Endothelial cell (in vitro differentiated cells): Measurements from ENCODE around the gene FBXO24. TPM values are rescaled to one million over a fixed set of nuclear protein-coding genes. Genes with fewer than 3 reads are reported as not detected.
"Not testable (repeated sequence)": the region's sequence is repeated elsewhere in the genome, so short reads cannot be mapped to it uniquely, and the experiment has no call there.

Experiments
- DNase-seq: peaks from one replicate; pipeline ENCODE4 v3.0.0; 2021; ENCODE audit warnings: low spot score
- H3K27ac Mint-ChIP-seq: one replicate; pipeline ENCODE4 v1.8.0; 2021; ENCODE audit warnings: mixed read lengths, inconsistent platforms; ENCODE audit not compliant: unreplicated experiment
- H3K27me3 Mint-ChIP-seq: one replicate; pipeline ENCODE4 v1.8.0; 2021; ENCODE audit warnings: mild to moderate bottlenecking, moderate library complexity, mixed read lengths, inconsistent platforms; ENCODE audit not compliant: unreplicated experiment
- H3K36me3 Mint-ChIP-seq: one replicate; pipeline ENCODE4 v1.8.0; 2021; ENCODE audit warnings: mild to moderate bottlenecking, low read depth, mixed read lengths, inconsistent platforms; ENCODE audit not compliant: unreplicated experiment
- H3K4me1 Mint-ChIP-seq: one replicate; pipeline ENCODE4 v1.8.0; 2021; ENCODE audit warnings: mild to moderate bottlenecking, mixed read lengths, inconsistent platforms; ENCODE audit not compliant: unreplicated experiment
- H3K4me3 Mint-ChIP-seq: one replicate; pipeline ENCODE4 v1.8.0; 2021; ENCODE audit warnings: mild to moderate bottlenecking, mixed read lengths, inconsistent platforms; ENCODE audit not compliant: unreplicated experiment
- H3K9me3 Mint-ChIP-seq: one replicate; pipeline ENCODE4 v1.8.0; 2021; ENCODE audit warnings: mixed read lengths, inconsistent platforms; ENCODE audit not compliant: unreplicated experiment
- total RNA-seq: library from RNA; stranded (reverse); fragmentation: NEBNext Ultra II Directional; extraction: Animal tissue kit (Norgen Biotek cat#: 25700); gene quantifications from one replicate; pipeline ENCODE4 v1.2.1, GENCODE V29; 2021; ENCODE audit not compliant: unreplicated experiment
- TF ChIP-seq, protein P1 (sequence below): fragments of 200-600 bp; sonication (generic); IDR thresholded peaks from one replicate; pipeline ENCODE4 v1.5.0; 2021; ENCODE audit warnings: antibody characterized with exemption; ENCODE audit not compliant: unreplicated experiment

Gene FBXO24
- total RNA-seq, 1 donor from 2014 or later: 1.3 TPM

- Mint-ChIP-seq H3K4me3 (no peak overlapping the region), H3K36me3 (peaks cover 19% of the 10 kb centered on the region), H3K27me3 (peaks cover 9% of the 10 kb centered on the region), H3K9me3 (no peaks in the 10 kb centered on the region), H3K27ac (peak overlapping the region; percentile 30), H3K4me1 (peaks cover 11% of the 10 kb centered on the region)
- no peak for DNase-seq
- TF ChIP-seq, protein P1, sequence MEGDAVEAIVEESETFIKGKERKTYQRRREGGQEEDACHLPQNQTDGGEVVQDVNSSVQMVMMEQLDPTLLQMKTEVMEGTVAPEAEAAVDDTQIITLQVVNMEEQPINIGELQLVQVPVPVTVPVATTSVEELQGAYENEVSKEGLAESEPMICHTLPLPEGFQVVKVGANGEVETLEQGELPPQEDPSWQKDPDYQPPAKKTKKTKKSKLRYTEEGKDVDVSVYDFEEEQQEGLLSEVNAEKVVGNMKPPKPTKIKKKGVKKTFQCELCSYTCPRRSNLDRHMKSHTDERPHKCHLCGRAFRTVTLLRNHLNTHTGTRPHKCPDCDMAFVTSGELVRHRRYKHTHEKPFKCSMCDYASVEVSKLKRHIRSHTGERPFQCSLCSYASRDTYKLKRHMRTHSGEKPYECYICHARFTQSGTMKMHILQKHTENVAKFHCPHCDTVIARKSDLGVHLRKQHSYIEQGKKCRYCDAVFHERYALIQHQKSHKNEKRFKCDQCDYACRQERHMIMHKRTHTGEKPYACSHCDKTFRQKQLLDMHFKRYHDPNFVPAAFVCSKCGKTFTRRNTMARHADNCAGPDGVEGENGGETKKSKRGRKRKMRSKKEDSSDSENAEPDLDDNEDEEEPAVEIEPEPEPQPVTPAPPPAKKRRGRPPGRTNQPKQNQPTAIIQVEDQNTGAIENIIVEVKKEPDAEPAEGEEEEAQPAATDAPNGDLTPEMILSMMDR: no peak
Observed at GRCh38 chr7:100561491-100562194, 24.5 kb upstream of the FBXO24 start.

- Mint-ChIP-seq H3K4me3 (no peak overlapping the region), H3K9me3 (no peaks in the 10 kb centered on the region), H3K27ac (peak overlapping the region; percentile 24), H3K27me3 (peaks cover 9% of the 10 kb centered on the region), H3K4me1 (peaks cover 11% of the 10 kb centered on the region), H3K36me3 (peaks cover 16% of the 10 kb centered on the region)
- DNase-seq: no peak
- TF ChIP-seq, protein P1: no peak
Observed at GRCh38 chr7:100562195-100563099, 23.7 kb upstream of the FBXO24 start.

DNA sequence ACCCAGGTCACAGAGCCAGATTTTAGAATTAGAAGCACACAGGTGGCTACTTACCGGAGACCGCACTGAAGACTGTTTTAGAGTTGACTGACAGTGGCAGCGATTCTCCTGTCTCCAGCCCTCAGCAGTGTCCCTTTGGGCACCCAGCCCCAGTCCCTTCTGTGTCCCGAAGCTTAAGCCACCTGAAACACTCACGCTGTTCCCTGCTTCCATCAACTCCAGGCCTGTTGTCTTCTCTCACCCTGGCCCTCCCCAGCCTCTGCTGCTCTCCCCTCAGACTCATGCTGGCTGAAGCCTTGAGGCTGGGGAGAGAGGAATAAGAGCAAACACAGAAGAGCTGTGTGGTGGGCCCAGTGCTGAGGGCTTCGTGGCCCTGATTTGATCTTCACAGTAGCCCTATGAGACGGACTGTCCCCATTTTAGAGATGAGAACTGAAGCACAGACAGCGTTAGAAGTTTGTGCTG, 23.0 kb upstream of the FBXO24 start:
- Mint-ChIP-seq H3K4me3 (peak overlapping the region; percentile 37), H3K36me3 (peaks cover 16% of the 10 kb centered on the region), H3K27me3 (peaks cover 9% of the 10 kb centered on the region), H3K27ac (peak overlapping the region; percentile 24), H3K9me3 (no peaks in the 10 kb centered on the region), H3K4me1 (peaks cover 8% of the 10 kb centered on the region)
- TF ChIP-seq, protein P1: no peak
- DNase-seq: no peak

DNA sequence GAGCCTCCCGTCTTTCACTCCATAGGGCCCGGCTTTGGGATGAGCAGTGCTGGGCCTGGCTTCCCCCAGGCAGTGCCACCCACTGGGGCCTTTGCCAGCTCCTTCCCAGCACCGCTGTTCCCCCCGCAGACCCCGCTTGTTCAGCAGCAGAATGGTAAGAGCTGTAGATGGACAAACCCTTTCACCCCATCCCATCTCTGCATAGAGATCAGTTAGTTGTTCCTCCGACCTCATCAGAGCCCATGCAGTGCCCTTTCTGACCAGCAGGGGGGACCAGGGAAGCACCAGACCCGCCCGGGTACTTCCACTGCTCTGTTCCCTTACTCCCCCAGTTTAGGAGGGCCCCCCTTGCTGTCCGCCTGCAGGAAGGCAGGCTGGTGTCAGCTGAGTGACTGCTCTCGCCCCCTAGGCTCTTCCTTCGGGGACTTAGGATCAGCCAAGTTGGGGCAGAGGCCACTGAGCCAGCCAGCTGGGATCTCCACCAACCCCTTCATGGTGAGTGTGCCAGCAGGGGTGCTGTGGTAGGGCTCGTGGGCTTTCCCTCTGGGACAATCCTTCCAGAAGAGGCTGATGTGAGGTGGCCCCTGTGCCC, 22.2 kb upstream of the FBXO24 start:
- TF ChIP-seq, protein P1: peak; percentile 96
- peaks cover 16% of the 10 kb centered on the region for H3K36me3 Mint-ChIP-seq
- H3K27ac Mint-ChIP-seq: no peak overlapping the region
- H3K27me3 Mint-ChIP-seq: peaks cover 11% of the 10 kb centered on the region
- no peaks in the 10 kb centered on the region for H3K9me3 Mint-ChIP-seq
- H3K4me1 Mint-ChIP-seq: peaks cover 9% of the 10 kb centered on the region
- DNase-seq: peak; percentile 84
- peak overlapping the region; percentile 37 for H3K4me3 Mint-ChIP-seq

- H3K27ac Mint-ChIP-seq, H3K4me1 Mint-ChIP-seq, DNase-seq, H3K4me3 Mint-ChIP-seq, H3K9me3 Mint-ChIP-seq: not testable (repeated sequence)
- peaks cover 16% of the 10 kb centered on the region for H3K36me3 Mint-ChIP-seq
- peaks cover 16% of the 10 kb centered on the region for H3K27me3 Mint-ChIP-seq
Observed at GRCh38 chr7:100564405-100564804, 21.7 kb upstream of the FBXO24 start.
